Measurements from ENCODE around the gene CPED1. TPM values are rescaled to one million over a fixed set of nuclear protein-coding genes. Genes with fewer than 3 reads are reported as not detected.
A peak's percentile ranks its signal among the peaks of the same experiment; 100 is the strongest.

CPED1 gene
- total RNA-seq, 1 donor from 2014 or later: not detected

- H3K9me3 Mint-ChIP-seq: no peaks in the 10 kb centered on the region
- Histone ChIP-seq H4K20me1 (ENCODE audit: low read depth) (no peaks in the 10 kb centered on the region), H2AFZ (replicated peaks) (no peak overlapping the region), H3K4me2 (no peak overlapping the region), H3K9me3 (ENCODE audit: low read depth) (no peaks in the 10 kb centered on the region), H3K27ac (no peak overlapping the region), H3K27me3 (no peaks in the 10 kb centered on the region), H3K79me2 (ENCODE audit: low read depth) (no peaks in the 10 kb centered on the region), H3K4me1 (no peaks in the 10 kb centered on the region), H3K9ac (no peak overlapping the region), H3K36me3 (no peaks in the 10 kb centered on the region), H3K4me3 (no peak overlapping the region), H3F3A (ENCODE audit: low read depth) (no peaks in the 10 kb centered on the region)
- H3K4me3 Mint-ChIP-seq: no peak overlapping the region
- no peak for TF ChIP-seq EZH2phosphoT487 (IDR thresholded peaks at IDR 0.05)
- no peak for TF ChIP-seq CTCF (IDR thresholded peaks at IDR 0.05)
- no peak for TF ChIP-seq EZH2 (IDR thresholded peaks at IDR 0.05)
- no peaks in the 10 kb centered on the region for H3K4me1 Mint-ChIP-seq
- no peaks in the 10 kb centered on the region for H3K36me3 Mint-ChIP-seq
- H3K27me3 Mint-ChIP-seq (ENCODE audit: insufficient read depth, low read depth): no peaks in the 10 kb centered on the region
- no peak overlapping the region for H3K27ac Mint-ChIP-seq
- DNase-seq (ENCODE audit: low spot score): no peak
Measured at GRCh38 chr7:121137580-121137979, 149.1 kb downstream of the CPED1 start.

- Mint-ChIP-seq H3K27me3 (ENCODE audit: insufficient read depth, low read depth) (no peaks in the 10 kb centered on the region), H3K9me3 (no peaks in the 10 kb centered on the region), H3K36me3 (no peaks in the 10 kb centered on the region), H3K27ac (no peak overlapping the region), H3K4me3 (no peak overlapping the region), H3K4me1 (no peaks in the 10 kb centered on the region)
- H3F3A ChIP-seq (ENCODE audit: low read depth): no peaks in the 10 kb centered on the region
- H4K20me1 ChIP-seq (ENCODE audit: low read depth): no peaks in the 10 kb centered on the region
- H3K27me3 ChIP-seq: no peaks in the 10 kb centered on the region
- no peak for DNase-seq (ENCODE audit: low spot score)
- no peak overlapping the region for H3K4me2 ChIP-seq
- no peak overlapping the region for H3K9ac ChIP-seq
- H3K36me3 ChIP-seq: no peaks in the 10 kb centered on the region
- H3K9me3 ChIP-seq (ENCODE audit: low read depth): no peaks in the 10 kb centered on the region
- TF ChIP-seq EZH2 (IDR thresholded peaks at IDR 0.05): no peak
- no peak for TF ChIP-seq EZH2phosphoT487 (IDR thresholded peaks at IDR 0.05)
- TF ChIP-seq CTCF (IDR thresholded peaks at IDR 0.05): no peak
- no peak overlapping the region for H3K27ac ChIP-seq
- peak overlapping the region; percentile 44 for H2AFZ ChIP-seq (replicated peaks)
- H3K4me3 ChIP-seq: no peak overlapping the region
- no peaks in the 10 kb centered on the region for H3K79me2 ChIP-seq (ENCODE audit: low read depth)
- no peaks in the 10 kb centered on the region for H3K4me1 ChIP-seq
Measured at GRCh38 chr7:121138262-121138933, 149.9 kb downstream of the CPED1 start.

GRCh38 chr7:121139427-121139826 lies 150.9 kb downstream of the CPED1 start:
- H3K9me3 Mint-ChIP-seq: no peaks in the 10 kb centered on the region
- H3K27me3 ChIP-seq: no peaks in the 10 kb centered on the region
- no peak for DNase-seq (ENCODE audit: low spot score)
- H3K9ac ChIP-seq: no peak overlapping the region
- no peaks in the 10 kb centered on the region for H3K36me3 Mint-ChIP-seq
- H3K4me1 Mint-ChIP-seq: no peaks in the 10 kb centered on the region
- TF ChIP-seq EZH2phosphoT487 (IDR thresholded peaks at IDR 0.05): no peak
- no peak for TF ChIP-seq CTCF (IDR thresholded peaks at IDR 0.05)
- no peaks in the 10 kb centered on the region for H3K36me3 ChIP-seq
- no peaks in the 10 kb centered on the region for H3K4me1 ChIP-seq
- no peak overlapping the region for H3K27ac Mint-ChIP-seq
- no peak overlapping the region for H3K4me3 Mint-ChIP-seq
- H3K4me2 ChIP-seq: no peak overlapping the region
- no peaks in the 10 kb centered on the region for H3K27me3 Mint-ChIP-seq (ENCODE audit: insufficient read depth, low read depth)
- no peaks in the 10 kb centered on the region for H3K79me2 ChIP-seq (ENCODE audit: low read depth)
- H3K9me3 ChIP-seq (ENCODE audit: low read depth): no peaks in the 10 kb centered on the region
- H4K20me1 ChIP-seq (ENCODE audit: low read depth): no peaks in the 10 kb centered on the region
- no peaks in the 10 kb centered on the region for H3F3A ChIP-seq (ENCODE audit: low read depth)
- H2AFZ ChIP-seq (replicated peaks): no peak overlapping the region
- H3K4me3 ChIP-seq: no peak overlapping the region
- H3K27ac ChIP-seq: no peak overlapping the region
